ENCODE results near the gene AHNAK. TPM values are rescaled to one million over a fixed set of nuclear protein-coding genes. Genes with fewer than 3 reads are reported as not detected.

AHNAK gene
- polyA plus RNA-seq, 6 donors from 2014 or later, result 2.0 to 45.3 (median 15.9) TPM

DNA sequence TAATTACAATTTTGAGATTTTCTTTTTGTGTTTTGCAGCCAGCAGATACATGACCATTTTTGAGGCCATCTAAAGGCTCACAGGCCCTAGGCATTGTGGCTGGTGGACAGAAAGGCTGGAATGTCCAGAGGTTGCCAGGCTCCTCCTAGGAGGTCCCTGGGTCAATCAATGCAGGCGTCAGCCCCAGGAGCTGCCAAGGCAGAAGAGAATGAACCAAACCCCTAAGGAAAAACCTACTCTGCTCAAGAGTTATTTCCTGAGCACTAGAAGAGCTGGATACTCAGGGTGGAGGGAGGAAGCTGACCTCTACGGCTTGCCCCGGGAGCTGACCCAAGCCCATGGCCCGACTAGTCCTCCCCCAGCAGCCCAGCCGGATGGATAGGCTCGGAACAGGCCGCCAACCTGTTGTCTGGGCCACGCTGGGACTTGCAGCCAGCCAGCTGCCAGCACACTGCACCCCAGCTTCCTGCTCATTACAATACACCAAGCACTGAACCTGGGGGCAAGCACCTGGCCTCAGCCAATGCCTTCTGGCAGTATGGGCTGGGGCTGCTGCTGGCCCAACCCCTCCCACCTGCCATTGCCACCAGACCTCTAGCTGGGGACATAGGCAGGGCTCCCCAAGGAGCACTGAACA lies 133.4 kb downstream of the AHNAK start:
- H3K4me3 Mint-ChIP-seq, result no peak overlapping the region
- peaks cover 0 to 8% (median 5%) of the 10 kb centered on the region in 3 donors for H3K27me3 Mint-ChIP-seq
- no peaks in the 10 kb centered on the region for H3K9me3 Mint-ChIP-seq
- DNase-seq (no peak), ATAC-seq (ENCODE audit: low read depth in 2 of 2) (no peak)
- H3K36me3 Mint-ChIP-seq, result no peaks in the 10 kb centered on the region
- no peaks in the 10 kb centered on the region for H3K4me1 Mint-ChIP-seq
- H3K27ac Mint-ChIP-seq, result no peak overlapping the region

DNA sequence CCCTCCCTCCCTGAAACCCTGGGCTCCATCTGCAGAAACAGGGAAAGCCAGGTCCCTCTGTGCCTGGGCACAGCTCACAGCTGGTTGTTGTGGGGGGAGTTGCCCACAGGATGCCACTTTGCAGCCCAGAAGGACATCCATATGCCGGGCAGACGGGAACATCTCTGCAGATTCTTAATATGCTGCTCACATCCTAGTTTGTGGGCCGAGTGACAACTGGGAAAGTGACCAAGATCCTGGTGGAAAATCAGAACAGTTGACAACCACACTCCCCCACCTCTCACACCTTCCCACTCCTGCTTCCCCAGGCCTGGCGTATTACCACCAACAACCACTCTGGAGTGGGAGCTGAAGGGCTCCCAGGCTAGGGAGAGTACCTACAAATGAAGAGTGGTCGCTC lies 135.1 kb downstream of the AHNAK start:
- no peak overlapping the region for H3K27ac Mint-ChIP-seq
- no peaks in the 10 kb centered on the region for H3K36me3 Mint-ChIP-seq
- H3K27me3 Mint-ChIP-seq, result peaks cover 0 to 8% (median 0%) of the 10 kb centered on the region in 3 donors
- no peak for DNase-seq
- no peak for ATAC-seq (ENCODE audit: low read depth in 2 of 2)
- no peaks in the 10 kb centered on the region for H3K9me3 Mint-ChIP-seq
- H3K4me1 Mint-ChIP-seq, result no peaks in the 10 kb centered on the region
- no peak overlapping the region for H3K4me3 Mint-ChIP-seq

DNA sequence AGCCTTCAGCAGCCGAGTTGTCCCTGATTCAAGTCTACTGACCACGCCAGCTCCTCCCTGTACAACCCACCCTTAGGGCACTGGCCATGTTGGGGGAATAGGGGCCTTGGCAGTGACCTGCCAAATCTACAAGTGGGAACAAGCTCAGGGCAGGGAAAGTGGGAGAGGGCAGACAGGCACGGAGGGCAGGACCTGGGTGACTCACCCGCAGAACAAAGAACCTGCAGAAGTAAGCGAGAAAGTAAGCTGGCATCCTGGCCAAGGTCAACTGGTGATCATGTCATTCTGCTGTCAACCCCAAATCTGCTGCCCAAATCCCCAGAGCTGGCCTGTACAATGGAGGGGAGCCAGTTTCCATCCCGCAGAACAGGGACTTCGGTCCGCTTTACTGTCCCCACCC lies 135.6 kb downstream of the AHNAK start:
- Mint-ChIP-seq H3K27ac (no peak overlapping the region), H3K36me3 (no peaks in the 10 kb centered on the region), H3K27me3 (peaks cover 0 to 8% (median 0%) of the 10 kb centered on the region in 3 donors), H3K4me3 (no peak overlapping the region), H3K4me1 (no peaks in the 10 kb centered on the region), H3K9me3 (no peaks in the 10 kb centered on the region)
- ATAC-seq (ENCODE audit: low read depth in 2 of 2) (no peak), DNase-seq (no peak)

DNA sequence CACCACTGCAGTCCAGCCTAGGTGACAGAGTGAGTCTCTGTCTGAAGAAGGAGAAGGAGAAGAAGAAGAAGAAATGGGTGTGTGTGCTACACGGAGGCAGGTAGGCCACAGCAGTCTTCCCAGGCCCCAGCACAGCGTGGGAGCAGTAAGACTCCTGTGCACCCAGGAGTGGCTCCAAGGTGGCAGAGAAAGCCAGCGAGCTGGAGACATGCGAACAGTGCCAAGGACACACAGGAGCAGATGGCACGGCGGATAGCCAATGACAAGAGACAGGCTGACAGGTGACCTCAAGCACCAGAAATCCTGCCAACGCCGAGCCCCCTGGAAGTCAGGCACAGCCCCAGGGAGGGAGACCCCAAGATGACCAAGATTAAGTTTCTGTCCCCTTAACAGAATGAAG lies 136.8 kb downstream of the AHNAK start:
- Mint-ChIP-seq H3K27ac (peak overlapping the region in 1 of 6 donors; percentile 73), H3K27me3 (peaks cover 0 to 3% (median 0%) of the 10 kb centered on the region in 3 donors), H3K4me3 (no peak overlapping the region), H3K4me1 (no peaks in the 10 kb centered on the region), H3K9me3 (no peaks in the 10 kb centered on the region), H3K36me3 (no peaks in the 10 kb centered on the region)
- DNase-seq (no peak), ATAC-seq (ENCODE audit: low read depth in 2 of 2) (no peak)

DNA sequence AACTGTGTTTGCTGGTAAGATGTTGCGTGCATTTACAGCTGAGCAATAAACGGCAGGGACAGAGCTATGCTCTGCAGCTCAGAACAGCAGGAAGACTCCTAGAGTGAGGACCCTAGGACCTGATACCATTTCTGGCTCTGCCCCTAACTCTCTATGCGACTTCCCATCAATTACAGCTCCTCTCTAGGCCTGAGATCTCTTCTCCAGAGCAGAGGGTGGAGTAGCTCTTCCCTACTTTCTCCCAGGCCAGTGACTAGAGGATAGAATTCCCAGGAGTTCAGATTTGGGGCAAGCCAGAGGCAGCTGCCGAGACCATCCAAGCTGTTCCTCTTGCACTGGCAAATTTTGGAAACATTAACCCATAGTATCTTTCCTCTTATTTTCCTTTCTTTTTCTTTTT lies 140.6 kb downstream of the AHNAK start:
- Mint-ChIP-seq H3K9me3 (no peaks in the 10 kb centered on the region), H3K4me3 (no peak overlapping the region), H3K4me1 (peaks cover 9 to 12% (median 12%) of the 10 kb centered on the region in 3 donors), H3K27me3 (peaks cover 0 to 5% (median 0%) of the 10 kb centered on the region in 3 donors), H3K27ac (no peak overlapping the region), H3K36me3 (no peaks in the 10 kb centered on the region)
- DNase-seq, result no peak
- no peak for ATAC-seq (ENCODE audit: low read depth in 2 of 2)

DNA sequence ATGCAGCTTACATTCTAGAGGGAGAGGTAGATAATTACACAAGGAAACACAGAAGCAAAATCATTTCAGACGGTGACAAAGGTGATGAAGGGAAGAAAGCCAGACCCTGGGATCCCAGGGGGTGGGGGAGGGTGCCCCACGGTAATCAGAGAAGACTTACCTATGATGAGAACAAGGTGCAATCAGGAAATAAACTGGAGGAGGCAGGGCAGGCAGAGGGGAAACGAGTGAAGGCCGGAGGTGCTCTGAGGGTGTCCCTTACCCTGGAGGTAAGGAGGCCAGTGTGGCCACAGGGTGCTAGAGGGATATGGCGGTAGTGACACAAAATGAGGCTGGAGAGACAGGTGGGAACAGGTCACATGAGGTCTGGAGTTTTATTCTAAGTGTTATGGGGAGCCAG lies 141.7 kb downstream of the AHNAK start:
- DNase-seq (no peak), ATAC-seq (ENCODE audit: low read depth in 2 of 2) (no peak)
- Mint-ChIP-seq H3K27ac (peak overlapping the region in 2 of 6 donors; percentile 51 to 88), H3K9me3 (no peaks in the 10 kb centered on the region), H3K4me1 (peaks cover 9 to 12% (median 12%) of the 10 kb centered on the region in 3 donors), H3K4me3 (no peak overlapping the region), H3K27me3 (peaks cover 0 to 5% (median 0%) of the 10 kb centered on the region in 3 donors), H3K36me3 (no peaks in the 10 kb centered on the region)

DNA sequence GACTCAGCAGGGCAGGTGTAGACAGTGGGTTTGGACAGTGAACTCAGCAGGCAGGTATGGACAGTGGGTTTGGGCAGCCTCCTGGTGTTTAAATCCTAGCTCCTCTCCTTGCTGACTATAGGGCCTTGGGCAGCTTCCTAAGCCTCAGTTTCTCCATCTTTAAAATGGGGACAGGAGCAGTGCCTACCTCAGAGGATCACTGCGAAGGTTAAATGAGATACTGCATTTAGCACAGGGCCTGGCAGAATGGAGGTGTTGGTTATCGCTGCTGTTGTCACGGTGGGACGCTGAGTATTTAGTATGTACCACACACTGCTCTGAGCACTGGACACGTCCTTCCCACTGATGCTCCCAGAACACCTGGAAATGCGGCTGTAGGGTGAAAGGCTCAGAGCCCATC lies 142.2 kb downstream of the AHNAK start:
- peak overlapping the region in 1 of 6 donors; percentile 72 for H3K27ac Mint-ChIP-seq

DNA sequence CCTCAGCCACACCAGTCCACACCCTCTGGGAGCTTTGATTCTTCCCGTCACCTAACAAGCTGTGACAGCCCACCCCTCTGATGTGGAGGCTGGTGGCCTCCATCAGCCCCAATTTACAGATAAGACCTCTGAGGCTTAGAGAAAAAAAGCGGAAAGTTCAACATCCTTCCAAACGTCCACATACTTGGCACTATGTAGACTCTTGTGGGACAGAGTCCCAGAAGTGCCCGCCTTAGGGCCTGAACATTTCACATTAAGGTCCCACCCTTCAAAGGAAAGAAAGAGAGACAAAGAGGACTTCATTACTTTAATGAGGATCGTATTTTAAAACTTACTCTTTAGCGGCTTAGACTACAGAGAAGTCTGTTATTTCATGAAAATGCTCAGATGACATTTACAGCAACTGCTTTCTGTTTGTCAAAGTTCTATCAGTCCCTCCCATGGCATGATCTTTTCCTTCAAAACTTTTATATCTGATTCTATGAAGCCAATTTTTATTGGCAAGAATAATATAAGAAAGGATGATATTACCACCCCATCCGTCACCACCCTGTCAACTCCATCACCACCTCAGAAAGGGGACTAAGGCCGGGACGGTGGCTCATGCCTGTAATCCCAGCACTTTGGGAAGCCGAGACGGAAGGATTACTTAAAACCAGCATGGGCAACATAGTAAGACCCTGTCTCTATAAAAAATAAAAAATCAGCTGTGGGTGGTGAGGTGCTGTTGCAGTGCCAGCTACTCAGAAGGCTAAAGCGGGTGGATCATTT lies 143.5 kb downstream of the AHNAK start:
- DNase-seq, result no peak
- Mint-ChIP-seq H3K9me3 (no peaks in the 10 kb centered on the region), H3K4me1 (peaks cover 9 to 12% (median 12%) of the 10 kb centered on the region in 3 donors)

More for the DNA sequence above, 142.2 kb downstream of the AHNAK start:
- Mint-ChIP-seq H3K9me3 (no peaks in the 10 kb centered on the region), H3K4me1 (peaks cover 9 to 12% (median 12%) of the 10 kb centered on the region in 3 donors), H3K4me3 (no peak overlapping the region), H3K36me3 (no peaks in the 10 kb centered on the region), H3K27me3 (peaks cover under 1 to 5% (median 1%) of the 10 kb centered on the region in 3 donors)
- DNase-seq (no peak), ATAC-seq (ENCODE audit: low read depth in 2 of 2) (no peak)

DNA sequence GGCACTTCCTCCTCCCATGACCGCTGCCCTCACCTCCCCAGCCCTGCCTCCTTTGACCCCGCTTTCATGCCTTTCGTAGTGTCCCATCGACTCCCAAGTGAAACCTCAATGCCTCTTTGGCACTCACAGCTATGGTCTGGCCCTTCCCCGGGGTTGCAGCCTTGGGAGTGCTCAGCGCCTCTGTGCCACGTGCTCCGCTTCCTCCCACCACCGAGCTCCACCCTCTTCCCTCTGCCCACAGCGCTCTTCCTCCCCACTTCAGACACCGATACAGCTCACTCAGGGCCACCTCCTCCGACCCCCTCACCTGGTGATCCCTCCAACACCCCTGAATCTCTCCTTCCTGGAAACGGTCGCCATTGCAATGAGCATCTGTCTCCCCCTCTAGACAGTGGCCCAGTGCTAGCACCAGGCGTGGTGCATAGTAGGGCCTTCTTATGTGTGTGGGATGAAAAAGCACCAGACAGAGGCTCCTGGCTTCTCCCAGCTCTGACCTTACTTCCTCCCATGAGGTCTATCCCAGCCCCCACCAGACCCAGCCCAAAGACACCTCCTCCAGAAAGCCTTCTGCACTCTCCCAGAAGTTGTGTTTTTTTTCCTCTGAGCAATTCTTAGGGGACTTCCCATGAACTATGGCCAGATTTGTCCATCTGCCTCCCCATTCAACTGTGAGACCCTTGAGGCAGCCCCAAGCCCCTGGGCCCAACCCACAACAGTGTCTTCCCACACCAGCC lies 144.2 kb downstream of the AHNAK start:
- no peaks in the 10 kb centered on the region for H3K36me3 Mint-ChIP-seq
- ATAC-seq (ENCODE audit: low read depth in 2 of 2) (peak in 1 of 2 donors; percentile 25), DNase-seq (no peak)
- peaks cover 5 to 15% (median 15%) of the 10 kb centered on the region in 3 donors for H3K27me3 Mint-ChIP-seq
- H3K4me3 Mint-ChIP-seq, result peak overlapping the region in 5 of 8 donors; percentile 8 to 84 (median 47)
- peak overlapping the region; percentile 40 to 91 (median 52) for H3K27ac Mint-ChIP-seq
- peaks cover 9 to 12% (median 12%) of the 10 kb centered on the region in 3 donors for H3K4me1 Mint-ChIP-seq
- no peaks in the 10 kb centered on the region for H3K9me3 Mint-ChIP-seq

More for the DNA sequence above, 143.5 kb downstream of the AHNAK start:
- no peaks in the 10 kb centered on the region for H3K36me3 Mint-ChIP-seq
- H3K27me3 Mint-ChIP-seq, result peaks cover 5 to 14% (median 13%) of the 10 kb centered on the region in 3 donors
- ATAC-seq (ENCODE audit: low read depth in 2 of 2), result no peak
- peak overlapping the region in 3 of 6 donors; percentile 40 to 80 (median 41) for H3K27ac Mint-ChIP-seq
- H3K4me3 Mint-ChIP-seq, result peak overlapping the region in 5 of 8 donors; percentile 8 to 76 (median 42)

DNA sequence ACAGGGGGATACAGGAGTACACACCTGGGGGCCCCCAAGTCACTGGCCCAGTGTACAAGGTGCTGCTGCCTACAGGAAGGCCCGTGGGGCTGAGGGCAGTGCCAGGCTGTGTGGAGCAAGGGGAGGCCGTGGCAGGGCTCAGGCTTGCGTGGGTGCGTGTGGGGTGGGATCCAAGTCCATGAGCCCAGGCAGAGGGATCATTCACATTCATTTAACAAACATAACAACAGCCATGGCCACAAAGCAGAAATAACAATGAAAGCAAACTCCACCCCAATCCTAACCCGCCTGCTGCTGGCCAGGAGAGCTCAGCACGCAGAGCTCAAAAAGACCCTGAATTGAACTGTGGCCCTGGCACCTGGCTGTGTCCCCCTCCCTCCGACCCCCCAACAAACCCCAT lies 144.8 kb downstream of the AHNAK start:
- H3K4me3 Mint-ChIP-seq, result peak overlapping the region in 2 of 8 donors; percentile 29 to 84
- H3K36me3 Mint-ChIP-seq, result no peaks in the 10 kb centered on the region
- H3K27ac Mint-ChIP-seq, result peak overlapping the region in 2 of 6 donors; percentile 41 to 91
- peaks cover 9 to 12% (median 12%) of the 10 kb centered on the region in 3 donors for H3K4me1 Mint-ChIP-seq
- peaks cover 5 to 15% (median 15%) of the 10 kb centered on the region in 3 donors for H3K27me3 Mint-ChIP-seq
- ATAC-seq (ENCODE audit: low read depth in 2 of 2) (no peak), DNase-seq (no peak)
- H3K9me3 Mint-ChIP-seq, result no peaks in the 10 kb centered on the region

DNA sequence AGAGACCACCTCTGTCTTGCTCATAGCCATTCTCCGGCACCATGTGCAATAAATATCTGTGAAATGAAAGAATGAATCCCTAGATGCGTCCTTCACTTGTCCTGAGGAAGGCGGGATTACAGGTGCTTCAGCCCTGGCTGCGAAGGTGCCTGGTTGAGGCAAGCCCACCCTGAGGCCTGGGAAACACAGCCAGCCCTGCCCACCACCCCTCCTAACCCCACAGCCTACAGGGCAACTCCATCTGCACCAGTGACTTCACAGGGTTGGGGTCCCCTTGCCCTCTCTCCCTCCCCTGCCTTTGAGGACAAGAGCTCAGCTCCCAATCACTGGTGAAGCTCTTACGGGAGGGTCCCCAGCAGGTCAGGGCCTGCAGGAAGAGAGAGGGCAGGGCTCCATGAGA lies 145.2 kb downstream of the AHNAK start:
- DNase-seq (no peak), ATAC-seq (ENCODE audit: low read depth in 2 of 2) (no peak)
- Mint-ChIP-seq H3K27me3 (peaks cover 5 to 15% (median 15%) of the 10 kb centered on the region in 3 donors), H3K27ac (no peak overlapping the region), H3K36me3 (no peaks in the 10 kb centered on the region), H3K4me3 (no peak overlapping the region), H3K4me1 (peaks cover 9 to 12% (median 12%) of the 10 kb centered on the region in 3 donors), H3K9me3 (no peaks in the 10 kb centered on the region)

DNA sequence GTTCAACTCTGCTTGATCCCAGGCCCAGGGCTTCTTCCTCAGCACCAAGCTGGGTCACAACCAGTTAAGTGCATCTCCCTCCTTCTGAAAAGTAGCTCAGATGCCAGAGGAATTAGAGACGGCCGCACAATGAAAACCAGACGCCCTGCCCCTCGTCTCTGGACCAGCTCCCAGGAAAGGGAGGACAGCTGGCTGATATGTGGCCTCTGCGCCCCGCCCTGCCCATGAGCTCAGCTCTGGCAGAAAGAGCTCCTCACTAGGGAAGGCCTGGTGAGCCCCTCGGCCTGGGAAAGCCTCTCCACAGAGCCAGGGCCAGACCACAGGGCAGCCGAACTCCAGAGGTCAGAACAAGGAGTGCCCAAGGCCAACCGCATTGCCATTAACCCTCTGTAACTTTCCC lies 145.8 kb downstream of the AHNAK start:
- H3K4me3 Mint-ChIP-seq, result no peak overlapping the region
- H3K4me1 Mint-ChIP-seq, result peaks cover 9 to 12% (median 12%) of the 10 kb centered on the region in 3 donors
- H3K27me3 Mint-ChIP-seq, result peaks cover 5 to 15% (median 15%) of the 10 kb centered on the region in 3 donors
- ATAC-seq (ENCODE audit: low read depth in 2 of 2) (no peak), DNase-seq (no peak)
- H3K27ac Mint-ChIP-seq, result no peak overlapping the region
- no peaks in the 10 kb centered on the region for H3K36me3 Mint-ChIP-seq
- H3K9me3 Mint-ChIP-seq, result no peaks in the 10 kb centered on the region

DNA sequence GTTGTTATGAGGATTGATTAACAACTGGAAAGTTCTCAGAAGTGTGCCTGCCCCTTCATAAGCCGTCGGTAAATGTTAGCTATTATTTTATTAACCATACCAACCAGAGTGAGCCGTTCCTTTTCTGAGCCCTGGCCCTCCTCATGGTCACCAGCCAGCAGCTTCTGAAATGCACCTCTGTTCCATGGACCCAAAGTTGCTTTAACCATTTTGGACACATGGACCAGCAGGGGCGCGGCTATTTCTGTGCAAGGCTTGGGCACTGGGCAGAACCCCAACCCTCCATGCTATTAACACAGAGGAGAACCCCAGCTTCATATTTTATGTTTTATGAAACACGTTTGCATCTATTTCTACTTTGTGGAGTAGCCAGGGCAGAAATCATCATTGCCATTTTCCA lies 146.3 kb downstream of the AHNAK start:
- DNase-seq, result no peak
- peaks cover 5 to 15% (median 15%) of the 10 kb centered on the region in 3 donors for H3K27me3 Mint-ChIP-seq
- no peak overlapping the region for H3K4me3 Mint-ChIP-seq
- peaks cover 9 to 12% (median 12%) of the 10 kb centered on the region in 3 donors for H3K4me1 Mint-ChIP-seq
- no peaks in the 10 kb centered on the region for H3K9me3 Mint-ChIP-seq
- H3K27ac Mint-ChIP-seq, result peak overlapping the region in 1 of 6 donors; percentile 27
- ATAC-seq (ENCODE audit: low read depth in 2 of 2), result no peak
- H3K36me3 Mint-ChIP-seq, result no peaks in the 10 kb centered on the region
